Mesothelial cell of epicardium (in vitro differentiated cells): ENCODE results near the gene HOXC11. TPM values are rescaled to one million over a fixed set of nuclear protein-coding genes. Genes with fewer than 3 reads are reported as not detected.

Source experiments
- DNase-seq, 2 experiments: peaks; one replicate each; pipeline ENCODE4 v3.0.0; 2021; ENCODE audit warnings: low spot score in 2 of 2; ENCODE audit not compliant: unreplicated experiment in 2 of 2
- H3K27ac Mint-ChIP-seq: 2 replicates; pipeline ENCODE4 v1.8.0; 2021; ENCODE audit warnings: mixed read lengths
- H3K27me3 Mint-ChIP-seq: 2 replicates; pipeline ENCODE4 v1.8.0; 2021; ENCODE audit warnings: low read depth, mixed read lengths
- H3K36me3 Mint-ChIP-seq: 2 replicates; pipeline ENCODE4 v1.8.0; 2021; ENCODE audit warnings: mixed read lengths
- H3K4me1 Mint-ChIP-seq: 2 replicates; pipeline ENCODE4 v1.8.0; 2021; ENCODE audit warnings: mixed read lengths
- H3K4me3 Mint-ChIP-seq: 2 replicates; pipeline ENCODE4 v1.8.0; 2021; ENCODE audit warnings: mild to moderate bottlenecking, moderate library complexity, mixed read lengths
- H3K9me3 Mint-ChIP-seq: 2 replicates; pipeline ENCODE4 v1.8.0; 2021; ENCODE audit warnings: mixed read lengths
- CTCF ChIP-seq: fragments of 200-600 bp; sonication (generic); IDR thresholded peaks from one replicate; pipeline ENCODE4 v1.5.0; 2021; ENCODE audit warnings: antibody characterized with exemption; ENCODE audit not compliant: unreplicated experiment
- total RNA-seq: library from RNA; stranded (reverse); gene quantifications from 3 replicates; pipeline ENCODE4 v1.2.1, GENCODE V29; 2021

Gene HOXC11
- total RNA-seq, 1 donor from 2014 or later, result 0.60 TPM

GRCh38 chr12:53969588-53970259 lies 3.2 kb upstream of the HOXC11 start:
- Mint-ChIP-seq H3K4me3 (no peak overlapping the region), H3K27me3 (peaks cover 99% of the 10 kb centered on the region), H3K36me3 (no peaks in the 10 kb centered on the region), H3K4me1 (peaks cover 23% of the 10 kb centered on the region), H3K27ac (no peak overlapping the region), H3K9me3 (no peaks in the 10 kb centered on the region)
- DNase-seq, result no peak
- no peak for TF ChIP-seq CTCF

GRCh38 chr12:53970451-53970850 lies 2.5 kb upstream of the HOXC11 start:
- H3K4me1 Mint-ChIP-seq, result peaks cover 24% of the 10 kb centered on the region
- peaks cover 99% of the 10 kb centered on the region for H3K27me3 Mint-ChIP-seq
- H3K4me3 Mint-ChIP-seq, result no peak overlapping the region
- no peak overlapping the region for H3K27ac Mint-ChIP-seq
- no peak for TF ChIP-seq CTCF
- DNase-seq, result no peak
- H3K36me3 Mint-ChIP-seq, result no peaks in the 10 kb centered on the region
- no peaks in the 10 kb centered on the region for H3K9me3 Mint-ChIP-seq

- Mint-ChIP-seq H3K4me3 (no peak overlapping the region), H3K36me3 (no peaks in the 10 kb centered on the region), H3K27me3 (peaks cover 99% of the 10 kb centered on the region), H3K27ac (no peak overlapping the region), H3K4me1 (peaks cover 27% of the 10 kb centered on the region), H3K9me3 (no peaks in the 10 kb centered on the region)
- no peak for TF ChIP-seq CTCF
- no peak for DNase-seq
Measured at GRCh38 chr12:53971129-53971528, 1.8 kb upstream of the HOXC11 start.

GRCh38 chr12:53971686-53972085 lies 1.2 kb upstream of the HOXC11 start:
- Mint-ChIP-seq H3K4me1 (peaks cover 21% of the 10 kb centered on the region), H3K4me3 (no peak overlapping the region)

GRCh38 chr12:53972152-53972702 lies 699 bp upstream of the HOXC11 start:
- Mint-ChIP-seq H3K27me3 (peaks cover 99% of the 10 kb centered on the region), H3K4me1 (peaks cover 20% of the 10 kb centered on the region), H3K27ac (no peak overlapping the region), H3K4me3 (peak overlapping the region; percentile 39), H3K36me3 (no peaks in the 10 kb centered on the region), H3K9me3 (no peaks in the 10 kb centered on the region)
- TF ChIP-seq CTCF, result no peak
- DNase-seq, result no peak

More at GRCh38 chr12:53971686-53972085, 1.2 kb upstream of the HOXC11 start:
- DNase-seq, result no peak
- Mint-ChIP-seq H3K9me3 (no peaks in the 10 kb centered on the region), H3K27me3 (peaks cover 99% of the 10 kb centered on the region), H3K36me3 (no peaks in the 10 kb centered on the region), H3K27ac (no peak overlapping the region)
- no peak for TF ChIP-seq CTCF
